NOMO-1 treated with dmso at 0.1 percent for 144 hours (cell line): ENCODE measurements around the gene AP4M1.
"Not testable (repeated sequence)": the region's sequence is repeated elsewhere in the genome, so short reads cannot be mapped to it uniquely, and the experiment has no call there.

Source experiments
- DNase-seq: peaks from one replicate; lab custom pipeline; 2025; ENCODE audit not compliant: unreplicated experiment; lab: John Stamatoyannopoulos, UW

Gene AP4M1

GRCh38 chr7:100130220-100130607 lies 28.8 kb downstream of the AP4M1 start:
- not testable (repeated sequence) for DNase-seq

- peak; percentile 73 for DNase-seq
Measured at GRCh38 chr7:100130608-100131453, 29.4 kb downstream of the AP4M1 start.

- DNase-seq = no peak
Measured at GRCh38 chr7:100132126-100132525, 30.7 kb downstream of the AP4M1 start.

GRCh38 chr7:100132697-100133151 lies 31.3 kb downstream of the AP4M1 start:
- peak; percentile 74 for DNase-seq

GRCh38 chr7:100137851-100138760 lies 36.7 kb downstream of the AP4M1 start:
- DNase-seq = no peak

- peak; percentile 75 for DNase-seq
Measured at GRCh38 chr7:100141555-100141949, 40.1 kb downstream of the AP4M1 start.

- no peak for DNase-seq
Measured at GRCh38 chr7:100142461-100142860, 41.0 kb downstream of the AP4M1 start.

- not testable (repeated sequence) for DNase-seq
Measured at GRCh38 chr7:100146350-100146749, 44.9 kb downstream of the AP4M1 start.

- DNase-seq = no peak
Measured at GRCh38 chr7:100147278-100147677, 45.8 kb downstream of the AP4M1 start.

GRCh38 chr7:100148225-100148558 lies 46.7 kb downstream of the AP4M1 start:
- DNase-seq = no peak

GRCh38 chr7:100148559-100149328 lies 47.3 kb downstream of the AP4M1 start, which contains the start of gene LAMTOR4:
Gene LAMTOR4, plus strand, starts transcription at chr7:100148918. Its CDS starts 55 bp downstream, at chr7:100148973.
- peak; percentile 100 for DNase-seq

- DNase-seq = peak; percentile 94
Measured at GRCh38 chr7:100152404-100152803, 51.0 kb downstream of the AP4M1 start.

- no peak for DNase-seq
Measured at GRCh38 chr7:100152937-100153666, 51.7 kb downstream of the AP4M1 start.

GRCh38 chr7:100153708-100154535 lies 52.5 kb downstream of the AP4M1 start:
- no peak for DNase-seq

- DNase-seq = no peak
Measured at GRCh38 chr7:100154651-100155491, 53.4 kb downstream of the AP4M1 start.

GRCh38 chr7:100155553-100156317 lies 54.3 kb downstream of the AP4M1 start:
- DNase-seq = no peak

- DNase-seq = peak; percentile 13
Measured at GRCh38 chr7:100156331-100157068, 55.1 kb downstream of the AP4M1 start.
